Activated CD8-positive, alpha-beta memory T cell treated with anti-CD3 and anti-CD28 coated beads for 4 hours (primary cell): Measurements from ENCODE around the gene ROBO2.

Source experiments
- DNase-seq, 2 donors: peaks; one replicate each; pipeline ENCODE4 v3.0.0-alpha.2; 2020; ENCODE audit warnings: low read depth in 2 of 2

Gene ROBO2

DNA sequence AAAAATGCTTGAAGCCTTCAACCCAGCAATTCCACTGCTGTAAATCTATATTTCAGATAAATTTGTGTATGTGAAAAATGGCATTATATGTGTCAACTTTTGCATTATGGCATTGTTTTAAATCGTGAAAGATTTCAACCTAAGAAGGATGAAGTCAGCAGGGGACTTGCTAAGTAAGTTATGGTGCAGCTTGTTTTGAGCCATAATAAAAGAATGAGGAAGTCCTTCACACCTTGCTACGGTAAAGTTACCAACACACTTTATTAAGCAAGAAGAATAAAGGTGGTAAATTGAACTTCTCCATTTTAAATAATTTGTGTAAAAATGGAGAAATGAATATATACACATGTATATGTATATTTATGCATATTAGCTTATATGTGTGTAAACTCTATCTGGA, 371.4 kb downstream of the ROBO2 start:
- no peak for DNase-seq

DNA sequence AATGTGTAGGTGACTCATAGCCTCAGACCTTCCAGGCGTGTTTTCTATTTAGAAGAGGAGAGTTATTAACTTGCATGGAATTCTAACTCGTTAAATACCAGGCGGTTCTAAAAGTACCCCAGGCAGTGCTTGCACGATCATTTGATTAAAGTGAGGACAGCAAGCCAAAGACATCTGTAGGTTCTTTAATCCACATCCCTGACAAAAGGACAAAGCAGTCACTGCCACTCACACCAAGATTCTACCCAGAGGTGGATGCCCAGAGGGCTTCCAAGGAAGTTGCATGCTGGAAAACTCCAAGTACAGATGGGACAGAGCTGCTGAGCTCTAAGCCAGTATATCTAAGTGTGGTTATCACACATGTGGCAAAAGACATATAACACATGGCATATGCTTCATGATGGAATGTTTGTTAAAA, 372.1 kb downstream of the ROBO2 start:
- DNase-seq: no peak

DNA sequence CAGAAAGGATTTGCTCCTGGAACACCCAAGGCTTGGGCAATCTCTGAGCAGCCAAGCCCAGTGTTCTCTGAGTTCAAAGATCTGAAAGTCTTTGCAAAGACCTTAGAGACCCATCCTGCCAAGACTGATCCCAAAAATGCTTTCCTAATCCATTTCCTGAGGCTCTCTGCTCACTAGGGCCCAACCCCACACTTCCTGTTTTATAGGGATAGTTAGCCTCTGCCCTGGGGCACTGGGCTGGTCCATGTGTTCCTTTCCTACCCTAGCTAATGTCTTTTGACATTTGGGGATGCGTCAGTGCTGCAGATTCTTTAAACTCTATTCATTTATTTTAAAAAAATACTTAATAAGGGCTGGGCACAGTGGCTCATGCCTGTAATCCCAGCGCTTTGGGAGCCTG, 372.7 kb downstream of the ROBO2 start:
- no peak for DNase-seq

DNA sequence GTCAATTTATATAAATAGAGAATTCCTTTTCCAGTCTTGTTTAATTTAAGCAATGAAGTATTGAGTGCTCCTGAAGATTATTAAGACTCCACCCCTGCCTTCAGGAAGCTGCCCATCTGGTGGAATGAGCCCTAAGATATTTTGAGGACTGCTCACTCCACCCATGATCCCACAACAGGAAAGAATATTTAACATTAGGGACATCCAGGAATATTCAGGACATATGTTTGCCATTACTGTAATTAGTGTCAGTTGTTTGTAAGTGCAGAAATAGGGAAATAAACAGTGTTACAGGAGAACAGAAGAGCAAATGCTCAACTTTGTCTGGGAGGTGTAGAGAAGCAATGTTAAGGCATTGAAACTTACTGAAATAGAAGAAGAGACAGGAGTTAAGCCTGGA, 375.0 kb downstream of the ROBO2 start:
- DNase-seq: no peak

DNA sequence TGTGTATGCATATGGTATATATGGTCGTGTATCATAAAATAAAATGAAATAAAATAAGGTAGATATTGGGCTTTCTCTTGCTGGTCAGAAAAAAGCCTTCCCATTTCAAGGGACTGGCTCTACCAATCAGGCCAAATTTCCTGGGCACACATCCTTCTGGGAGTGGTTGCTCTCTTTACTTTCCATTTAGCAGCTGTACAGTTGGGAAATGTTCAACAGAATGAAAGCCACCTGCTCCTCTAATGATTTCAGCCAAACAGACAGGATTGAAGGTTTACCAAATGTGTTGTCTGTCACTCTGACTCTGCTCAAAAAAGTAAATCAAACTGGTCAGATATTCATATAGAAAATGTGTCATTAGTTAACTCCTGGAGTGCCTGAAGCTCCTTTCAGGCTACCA, 380.4 kb downstream of the ROBO2 start:
- no peak for DNase-seq

DNA sequence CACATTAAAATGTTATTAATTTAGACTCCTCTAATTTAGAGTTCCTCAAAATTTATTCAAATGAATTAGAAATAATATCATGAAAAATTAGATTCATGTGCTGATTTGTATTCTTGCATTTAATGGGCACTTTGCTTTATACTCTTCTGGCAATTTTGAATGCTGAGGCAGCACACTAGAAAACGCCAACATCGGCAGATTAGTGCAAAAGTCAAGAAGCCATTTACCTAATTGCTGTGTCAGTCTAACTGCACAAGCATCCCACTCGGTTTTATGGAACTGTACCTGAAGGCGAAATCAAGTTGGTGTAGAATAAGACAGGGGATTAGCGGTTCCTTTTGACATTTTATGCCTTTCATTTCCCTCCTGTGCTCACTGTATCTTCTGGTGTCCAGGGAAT, 382.0 kb downstream of the ROBO2 start:
- DNase-seq: no peak

DNA sequence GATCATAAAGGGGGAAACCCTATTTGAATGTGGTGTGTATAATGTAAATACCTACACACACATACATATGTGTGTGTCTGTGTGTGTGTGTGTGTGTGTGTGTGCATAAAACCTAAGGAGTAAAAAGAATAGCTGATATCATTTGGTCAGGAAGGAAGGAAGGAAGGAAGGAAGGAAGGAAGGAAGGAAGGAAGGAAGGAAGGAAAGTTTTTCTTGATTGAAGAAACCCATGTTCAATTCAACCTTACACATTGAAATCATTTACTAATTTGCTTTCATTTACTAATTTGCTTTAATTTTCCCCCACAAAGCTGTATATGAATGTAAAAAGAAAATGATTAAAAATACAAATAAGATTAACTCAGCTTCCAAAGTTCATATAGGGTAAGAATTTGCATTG, 386.6 kb downstream of the ROBO2 start:
- DNase-seq: no peak

DNA sequence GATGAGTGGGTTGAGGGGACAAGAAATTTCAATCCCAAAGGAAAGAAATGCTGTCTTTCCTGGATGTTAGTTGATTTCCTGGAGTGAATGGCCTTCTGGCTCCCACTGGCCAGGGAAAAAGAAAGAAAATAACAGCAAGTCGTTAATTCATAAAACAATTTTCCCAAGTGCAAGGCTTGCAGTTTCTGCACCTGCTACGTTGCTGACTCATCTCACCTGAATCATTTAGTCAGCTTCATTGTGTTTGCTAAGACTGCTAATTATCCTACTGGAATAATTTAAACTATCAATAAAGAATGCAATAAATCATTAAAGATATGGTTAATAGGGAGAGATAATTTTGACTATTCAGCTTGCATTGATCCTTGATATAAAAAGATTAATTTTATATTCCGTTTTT, 387.6 kb downstream of the ROBO2 start:
- DNase-seq: no peak

DNA sequence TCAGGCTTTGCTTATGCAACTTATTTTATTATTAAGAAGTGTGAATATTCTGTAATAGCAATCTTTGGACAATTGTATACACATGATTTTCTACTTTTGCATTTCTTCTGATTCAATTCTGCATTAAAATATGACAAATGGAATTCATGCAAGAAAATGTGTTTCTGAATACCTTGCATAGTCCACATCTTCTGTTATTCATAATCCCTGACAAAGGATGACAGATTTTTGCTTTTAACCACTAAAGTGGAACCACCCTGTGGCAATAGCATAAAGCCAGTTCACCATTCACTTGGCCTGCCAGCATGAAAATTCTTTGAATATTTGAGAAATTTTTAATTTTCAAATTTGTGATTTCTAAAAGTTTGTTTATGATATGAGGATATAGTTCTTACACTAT, 397.0 kb downstream of the ROBO2 start:
- no peak for DNase-seq

DNA sequence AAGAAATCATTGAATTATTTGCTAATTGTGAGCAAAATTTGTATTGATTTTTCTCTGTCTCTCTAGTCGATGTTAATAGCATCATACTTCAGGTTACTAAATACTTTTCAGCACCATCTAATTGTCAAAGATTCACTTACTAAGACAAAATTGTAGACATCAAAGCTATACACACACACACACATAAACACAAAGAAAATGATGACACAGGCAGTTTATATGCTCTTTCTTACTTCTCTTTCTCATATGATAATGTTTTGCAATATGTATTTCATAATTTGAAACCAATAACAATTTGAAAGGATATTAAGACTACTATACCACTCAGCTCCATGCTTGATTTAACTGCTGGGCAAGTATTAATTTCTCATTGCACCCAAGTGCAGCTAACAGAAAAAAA, 406.2 kb downstream of the ROBO2 start:
- DNase-seq: no peak

DNA sequence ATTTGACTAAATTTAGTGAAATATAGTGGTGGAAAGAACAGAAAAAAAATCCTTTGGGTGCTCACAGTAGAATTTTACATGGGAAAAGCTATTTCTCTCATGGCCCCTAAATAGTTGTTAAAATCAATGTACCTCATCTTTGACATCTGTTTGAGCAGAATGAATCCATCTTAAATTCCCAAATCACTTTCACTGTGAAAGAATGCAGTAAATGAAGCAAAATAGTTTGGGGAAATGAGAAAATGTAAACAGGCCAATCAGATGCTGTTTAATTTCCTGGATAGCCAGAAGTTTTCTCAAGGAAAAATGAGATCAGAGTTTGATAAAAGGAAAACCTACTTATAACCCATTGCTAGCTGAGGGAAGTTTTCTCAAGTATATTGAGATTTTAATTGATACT, 406.9 kb downstream of the ROBO2 start:
- no peak for DNase-seq

DNA sequence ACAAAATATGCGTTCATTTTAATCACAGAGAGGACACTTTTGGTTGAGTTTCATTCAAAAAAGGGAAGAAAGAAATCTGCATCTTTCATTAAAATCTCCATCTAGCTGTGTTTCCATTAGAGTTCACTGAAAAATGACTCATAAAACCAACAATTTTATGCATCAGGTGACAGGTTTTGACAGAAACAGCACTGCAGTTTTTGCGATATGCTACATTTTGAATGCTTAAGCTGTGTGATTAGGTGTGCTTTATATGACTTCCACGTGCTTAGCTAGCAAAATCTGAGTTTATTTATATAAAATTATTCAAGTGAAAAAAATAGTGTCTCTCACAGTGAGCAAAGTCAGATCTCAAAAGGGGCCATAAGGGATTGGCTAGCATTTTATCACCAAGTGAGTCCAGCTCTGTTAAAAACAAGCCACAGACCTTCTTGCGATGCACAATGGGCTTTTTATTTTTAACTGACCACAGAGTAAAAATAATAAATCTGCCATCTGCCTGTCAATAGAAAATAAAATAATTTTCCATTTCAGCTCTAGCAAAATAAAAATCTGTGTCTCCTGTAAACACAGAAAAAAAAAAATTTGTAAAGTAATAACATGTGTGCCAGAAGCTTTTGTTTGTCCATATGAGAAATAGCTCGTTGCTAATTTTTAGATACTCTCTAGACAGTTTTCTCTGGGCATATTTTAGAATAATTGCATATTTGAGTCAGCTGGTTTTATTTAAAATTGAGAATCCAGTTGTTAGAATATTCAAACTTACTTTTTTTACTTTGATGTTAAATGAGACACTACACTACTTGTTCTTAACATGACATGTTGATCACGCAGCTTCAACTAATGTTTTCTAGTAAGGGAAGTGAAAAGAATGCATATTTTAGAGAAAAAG, 409.8 kb downstream of the ROBO2 start:
- DNase-seq: no peak

DNA sequence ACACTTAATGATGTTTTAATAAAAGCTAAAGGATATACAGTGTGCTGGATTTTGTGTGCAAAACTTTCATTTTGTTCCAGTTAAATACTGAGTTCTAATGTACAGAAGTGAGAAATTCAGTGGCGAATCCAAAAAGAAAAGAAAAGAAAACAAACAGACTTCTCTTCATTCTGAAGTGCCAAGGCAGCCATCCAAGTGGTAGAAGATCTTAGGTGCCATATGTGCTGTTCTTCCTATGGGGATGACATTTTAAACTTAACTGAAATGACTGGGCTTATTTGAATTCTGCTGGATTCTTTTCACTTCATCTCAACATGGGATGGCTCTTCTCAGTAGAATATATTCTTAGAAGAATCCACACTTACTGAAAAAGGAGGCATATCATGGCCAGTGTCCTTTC, 416.5 kb downstream of the ROBO2 start:
- no peak for DNase-seq

DNA sequence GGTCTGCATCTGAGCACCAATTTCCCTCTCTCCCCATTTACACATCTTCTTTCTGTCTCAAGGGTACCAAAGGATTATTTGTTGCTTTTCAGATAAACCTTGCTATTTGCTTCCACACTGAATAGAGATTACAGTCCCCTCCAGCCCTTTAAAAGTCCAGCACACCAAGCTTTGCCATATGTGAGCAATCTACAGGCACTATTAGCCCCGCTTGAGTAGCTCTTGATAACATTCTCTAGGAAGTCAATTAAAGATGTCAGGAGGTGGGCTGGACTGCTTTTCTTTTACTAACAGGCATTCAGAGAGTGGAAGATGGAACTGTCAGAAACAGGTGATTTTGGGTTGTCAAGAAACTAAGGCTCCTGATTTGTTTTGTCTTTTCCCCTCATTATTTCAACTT, 417.0 kb downstream of the ROBO2 start:
- no peak for DNase-seq

DNA sequence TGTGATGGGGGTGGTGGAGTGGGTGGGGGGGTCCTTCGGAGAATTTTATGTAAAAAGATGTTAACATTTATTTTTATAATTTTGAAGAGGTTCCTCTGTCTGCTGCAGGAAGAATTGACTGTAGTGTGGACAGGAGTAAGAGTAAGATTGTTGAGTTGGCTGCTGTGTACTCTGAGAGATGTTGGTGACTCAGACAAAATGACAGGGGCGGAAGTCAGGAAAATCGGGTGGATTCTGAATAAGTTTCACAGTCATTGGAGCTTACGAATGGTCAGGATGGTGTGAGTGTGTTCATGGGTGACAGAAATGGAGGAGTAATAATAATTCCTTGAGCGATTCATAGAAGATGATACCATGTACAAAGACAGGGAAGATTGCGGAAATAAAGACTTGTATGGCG, 420.0 kb downstream of the ROBO2 start:
- DNase-seq: no peak

DNA sequence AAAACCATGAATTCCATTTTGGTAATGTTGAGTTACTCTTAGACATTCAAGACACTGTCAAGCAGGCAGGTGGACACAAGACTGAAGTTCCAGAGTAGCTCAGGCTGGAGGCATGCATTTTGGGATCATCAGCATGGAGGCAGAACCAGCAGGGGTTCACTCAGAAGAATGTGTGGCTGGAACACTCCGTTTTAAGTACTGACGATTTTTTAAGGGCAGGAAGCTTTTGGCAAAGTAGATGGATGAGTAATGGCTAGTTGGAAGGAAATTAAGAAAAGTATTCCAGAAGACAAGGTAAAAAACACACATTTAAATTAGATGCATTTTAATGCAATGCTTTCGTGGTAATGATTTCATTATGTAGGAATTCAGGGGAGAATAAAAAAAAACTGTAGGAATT, 420.4 kb downstream of the ROBO2 start:
- DNase-seq: no peak

DNA sequence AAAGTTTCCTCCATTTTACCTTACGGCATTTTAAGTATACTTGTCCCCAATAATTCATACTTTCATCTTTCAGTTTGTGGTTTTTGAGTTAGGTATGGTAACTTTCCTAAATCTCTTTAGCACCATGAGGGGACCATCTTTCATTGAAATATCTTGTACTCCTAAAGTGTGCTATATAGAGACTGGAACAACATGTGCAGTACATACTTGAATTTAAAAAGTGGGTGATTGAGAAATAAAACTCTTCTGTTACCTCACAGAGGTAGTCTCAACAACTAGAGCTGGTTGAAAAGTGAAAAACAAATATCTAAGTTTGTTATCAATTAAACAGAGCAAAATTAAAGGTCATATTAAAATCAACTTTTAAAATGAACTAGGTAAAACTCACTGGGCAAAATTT, 423.1 kb downstream of the ROBO2 start:
- DNase-seq: no peak

DNA sequence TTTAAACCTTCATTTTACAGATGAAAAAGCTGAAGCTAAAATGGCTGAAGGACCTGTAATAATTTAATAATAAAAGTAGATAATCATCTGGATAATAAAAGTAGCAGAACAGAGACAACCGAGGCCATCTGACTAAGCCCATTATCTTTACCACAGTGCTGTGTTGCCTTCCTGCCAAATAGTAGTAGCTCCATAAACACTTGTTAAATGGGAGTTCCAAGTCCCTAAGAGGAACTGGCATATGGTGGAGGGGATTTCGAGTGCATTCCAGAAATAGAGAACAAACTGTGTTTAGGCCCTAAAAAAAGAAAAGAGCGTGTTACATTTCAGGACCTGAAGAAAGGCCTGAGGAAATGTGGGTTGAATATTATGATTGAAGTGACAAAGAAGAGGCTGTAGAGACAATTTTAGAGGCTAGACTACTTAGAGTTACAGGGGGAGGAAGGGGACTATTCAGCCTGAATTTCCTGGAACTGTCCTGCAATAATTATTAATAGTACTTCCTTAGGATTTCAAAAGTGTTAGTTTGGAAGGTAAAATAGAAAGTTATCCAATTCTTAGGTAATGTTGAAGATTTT, 424.3 kb downstream of the ROBO2 start:
- DNase-seq: no peak

DNA sequence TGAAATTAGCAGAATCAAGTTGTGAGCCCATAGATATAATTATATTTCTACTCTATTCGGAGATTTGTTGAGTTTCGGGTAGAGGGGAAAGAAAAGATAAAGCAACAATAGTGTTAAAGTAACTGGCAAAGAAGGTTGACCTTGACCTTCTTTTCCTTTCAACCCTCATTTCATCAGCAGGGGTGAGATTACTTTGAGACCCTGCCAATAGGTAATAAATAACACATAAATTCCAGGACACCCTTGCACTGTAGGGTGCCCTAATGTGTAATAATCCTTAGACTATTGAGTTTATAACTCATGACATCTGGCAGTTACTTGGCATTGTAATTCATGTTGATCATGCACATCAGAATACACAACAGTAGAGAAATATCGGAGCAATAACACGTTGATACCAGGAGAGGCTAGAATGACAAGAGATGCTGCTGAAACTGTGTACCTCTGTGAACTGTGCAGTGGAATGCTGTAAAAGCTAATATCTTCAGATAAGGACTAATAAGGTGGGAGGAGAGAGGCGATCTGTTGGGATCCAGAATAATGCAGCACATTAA, 426.7 kb downstream of the ROBO2 start:
- DNase-seq: no peak

DNA sequence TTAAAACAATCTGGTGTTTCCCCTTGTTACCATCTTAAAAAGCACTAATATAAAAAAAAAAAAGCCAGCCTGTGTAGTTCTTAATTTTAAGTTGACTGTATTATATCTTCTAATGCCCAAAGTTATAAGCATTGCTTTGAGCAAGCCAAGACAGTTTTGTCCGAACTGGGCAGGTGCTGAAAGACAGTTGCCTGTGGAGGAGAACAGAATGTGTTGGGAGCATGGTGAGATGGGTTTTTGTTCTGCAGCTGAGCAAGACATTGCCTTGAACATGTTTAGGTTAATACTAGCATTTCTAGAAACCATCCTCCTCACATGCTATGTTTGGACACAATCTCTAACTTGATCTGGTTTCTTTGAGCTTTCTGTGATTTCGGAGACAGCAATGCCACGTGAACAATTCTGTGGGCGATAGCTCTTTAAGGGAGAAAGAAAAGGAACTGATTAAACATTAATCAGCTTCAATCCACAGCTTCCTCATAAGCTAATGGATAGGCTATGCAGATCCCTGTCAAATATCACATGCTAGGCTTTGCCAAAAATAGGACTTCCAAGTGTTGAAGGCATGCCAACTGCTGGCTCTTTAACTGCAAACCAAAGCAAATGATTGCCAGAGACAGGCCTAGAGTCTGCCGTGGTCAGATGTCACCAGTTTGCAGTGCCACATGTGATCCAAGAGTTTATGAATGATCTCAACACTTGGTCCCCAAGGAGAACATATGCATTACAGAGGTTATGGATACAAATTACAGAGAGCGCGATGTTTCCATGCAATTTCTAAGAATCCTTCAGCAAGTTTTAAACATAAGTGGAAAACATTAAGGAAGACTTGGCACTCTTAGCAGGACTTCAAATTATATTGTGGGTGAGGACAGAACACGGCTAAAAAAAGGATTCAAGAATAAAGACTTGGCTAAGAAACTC, 428.1 kb downstream of the ROBO2 start:
- DNase-seq: no peak

DNA sequence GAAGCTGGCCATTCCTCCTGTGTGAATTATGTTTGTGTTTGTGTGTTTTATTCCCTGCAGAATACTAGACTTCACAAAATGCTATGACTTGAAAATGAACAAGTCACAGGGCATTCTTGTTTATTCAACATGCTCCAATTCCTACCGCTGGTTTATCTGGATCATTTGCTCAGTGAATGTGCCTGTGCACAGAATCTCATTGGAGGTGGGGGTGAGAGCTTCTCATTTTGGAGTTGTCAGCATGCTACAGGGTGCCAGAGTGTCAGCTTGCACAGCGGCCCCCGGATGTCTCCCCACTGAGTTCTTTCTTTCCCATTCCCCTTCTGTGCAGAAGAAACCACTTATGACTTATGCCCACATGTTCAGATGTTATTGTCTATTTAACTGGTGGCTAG, 428.7 kb downstream of the ROBO2 start:
- no peak for DNase-seq

DNA sequence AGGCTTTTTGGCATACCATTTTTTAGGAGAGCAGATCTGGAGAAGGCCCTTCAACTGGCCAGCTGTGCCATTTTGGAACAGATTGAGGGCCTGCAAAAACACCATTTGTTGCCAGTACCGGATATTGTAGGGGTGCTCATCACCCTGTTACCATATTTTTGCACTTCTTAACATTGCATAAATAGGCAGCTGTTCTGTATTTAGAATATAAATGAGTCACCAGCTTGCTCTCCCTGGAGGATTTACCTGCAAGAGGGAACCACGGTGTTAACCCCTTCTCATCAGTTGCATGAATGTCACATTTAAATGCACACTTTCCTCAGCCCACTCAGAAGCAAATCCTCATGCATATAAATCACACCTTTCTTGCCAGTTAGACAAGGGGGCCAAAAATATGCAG, 435.6 kb downstream of the ROBO2 start:
- no peak for DNase-seq
